NCI-H524 treated with DMSO at 0.1 percent for 48 hours (cell line): ENCODE data around the gene FOLR2.

Source experiments
- DNase-seq: peaks from one replicate; lab custom pipeline; 2025; lab: John Stamatoyannopoulos, UW

Gene FOLR2

GRCh38 chr11:72229925-72230763 lies 13.6 kb downstream of the FOLR2 start:
- DNase-seq, result no peak

GRCh38 chr11:72230764-72231365 lies 14.3 kb downstream of the FOLR2 start:
- DNase-seq, result no peak

GRCh38 chr11:72231396-72232259 lies 15.0 kb downstream of the FOLR2 start:
- DNase-seq, result no peak

- DNase-seq, result no peak
These were observed 15.9 kb downstream of the FOLR2 start for GRCh38 chr11:72232260-72233055.

- DNase-seq, result no peak
These were observed 16.6 kb downstream of the FOLR2 start for GRCh38 chr11:72233056-72233772.

- DNase-seq, result no peak
These were observed 17.3 kb downstream of the FOLR2 start for GRCh38 chr11:72233773-72234513.

GRCh38 chr11:72234514-72234830 lies 17.9 kb downstream of the FOLR2 start:
- DNase-seq, result no peak

GRCh38 chr11:72234920-72235319 lies 18.3 kb downstream of the FOLR2 start:
- DNase-seq, result no peak

- no peak for DNase-seq
These were observed 18.9 kb downstream of the FOLR2 start for GRCh38 chr11:72235351-72236057.

- no peak for DNase-seq
These were observed 19.6 kb downstream of the FOLR2 start for GRCh38 chr11:72236083-72236697.

GRCh38 chr11:72236774-72237111 lies 20.1 kb downstream of the FOLR2 start:
- DNase-seq, result no peak

- DNase-seq, result peak; percentile 52
These were observed 20.7 kb downstream of the FOLR2 start for GRCh38 chr11:72237112-72237931.

GRCh38 chr11:72238040-72238450 lies 21.5 kb downstream of the FOLR2 start:
- no peak for DNase-seq

- no peak for DNase-seq
These were observed 22.1 kb downstream of the FOLR2 start for GRCh38 chr11:72238492-72239312.

GRCh38 chr11:72239313-72239848 lies 22.8 kb downstream of the FOLR2 start:
- DNase-seq, result no peak

- no peak for DNase-seq
These were observed 23.4 kb downstream of the FOLR2 start for GRCh38 chr11:72239849-72240460.
